HG03175 (cell line): Measurements from ENCODE around the gene FCAMR.
A peak's percentile ranks its signal among the peaks of the same experiment; 100 is the strongest.

Experiments
- ATAC-seq: cut with Tn5 transposase; IDR thresholded peaks from one replicate; pipeline ENCODE4 v1.9.1; 2021; ENCODE audit warnings: mild to moderate bottlenecking, moderate library complexity; ENCODE audit not compliant: unreplicated experiment

The FCAMR gene

DNA sequence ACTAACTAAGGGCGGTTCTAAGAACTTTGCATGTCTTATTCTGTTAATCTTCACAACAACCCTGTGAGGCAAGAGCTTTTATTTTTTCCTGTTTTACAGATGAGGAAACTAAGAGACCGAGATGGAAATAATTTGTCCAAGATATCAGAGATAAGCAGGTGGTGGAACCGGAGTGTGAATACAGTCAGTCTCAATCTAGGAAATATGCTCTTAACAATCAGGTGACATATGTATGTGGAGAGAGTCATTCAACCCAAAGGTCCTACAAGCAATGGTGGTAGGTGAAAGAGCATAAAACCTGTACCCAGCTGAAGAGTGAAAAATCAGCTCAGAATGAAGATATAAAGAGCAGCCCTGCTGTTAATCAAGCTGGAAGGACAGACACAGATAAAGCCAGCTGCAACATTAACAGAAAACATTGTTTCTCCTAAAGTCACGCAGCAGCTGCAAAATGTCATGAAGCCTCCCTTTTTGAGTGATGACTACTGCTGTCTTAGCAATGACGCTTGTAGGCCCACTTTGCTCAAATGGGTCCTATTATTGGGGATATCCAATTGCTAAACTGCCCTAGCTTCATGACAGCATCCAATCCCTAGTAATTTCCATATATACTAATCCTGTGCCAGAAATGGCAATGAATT lies 30.5 kb upstream of the FCAMR start:
- no peak for ATAC-seq

- ATAC-seq, result no peak
Observed at GRCh38 chr1:206998816-206999215, 28.6 kb upstream of the FCAMR start.

DNA sequence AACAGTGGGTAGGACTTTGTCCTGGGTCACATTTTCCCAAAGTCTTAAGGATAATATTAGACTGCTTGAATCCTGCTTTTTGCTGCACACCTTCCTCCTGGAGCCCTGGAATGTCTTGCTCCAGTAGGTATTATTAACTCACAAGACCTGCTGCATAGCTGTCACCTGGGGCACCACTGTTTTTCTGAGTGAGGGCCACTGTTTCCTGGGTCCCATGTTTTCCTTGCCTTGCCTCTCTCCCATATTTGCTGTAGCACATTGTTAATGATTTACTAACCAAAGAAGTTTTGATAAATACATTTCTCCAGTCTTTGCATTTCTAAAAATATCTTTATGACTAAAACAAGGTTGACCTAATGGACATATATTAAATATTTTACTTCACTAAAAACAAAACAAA lies 22.5 kb upstream of the FCAMR start:
- ATAC-seq, result no peak

- ATAC-seq, result no peak
Observed at GRCh38 chr1:206987873-206988272, 17.6 kb upstream of the FCAMR start.

GRCh38 chr1:206986885-206987284 lies 16.6 kb upstream of the FCAMR start:
- no peak for ATAC-seq

GRCh38 chr1:206986402-206986801 lies 16.1 kb upstream of the FCAMR start:
- no peak for ATAC-seq

DNA sequence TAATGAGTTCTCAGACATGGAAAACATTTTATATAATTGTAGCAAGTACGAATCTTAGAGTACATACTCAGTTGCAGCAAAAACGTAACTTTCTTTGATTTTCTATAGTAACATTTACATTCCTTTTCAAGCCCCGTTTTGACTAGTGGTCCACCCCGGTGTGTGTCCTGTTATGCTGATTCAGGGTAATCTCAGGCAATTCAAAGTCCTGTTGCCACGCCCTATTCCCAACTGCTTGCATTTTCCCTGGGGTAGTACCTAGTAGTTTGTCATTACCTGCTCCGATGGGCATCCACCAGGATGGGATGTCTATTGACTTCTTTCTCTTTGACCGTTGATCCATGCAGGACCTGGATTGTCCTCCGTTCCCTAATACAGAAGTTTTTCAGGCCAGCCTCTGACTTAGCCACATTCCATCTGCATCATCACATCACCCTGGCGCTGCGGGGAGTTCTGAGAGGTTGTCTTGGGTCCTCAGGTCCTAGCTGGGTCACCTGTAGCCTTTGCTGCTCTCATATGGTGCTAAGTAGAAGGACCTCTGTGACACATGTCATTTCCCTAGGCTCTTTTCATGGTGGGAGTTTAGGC lies 15.0 kb upstream of the FCAMR start:
- ATAC-seq, result no peak

DNA sequence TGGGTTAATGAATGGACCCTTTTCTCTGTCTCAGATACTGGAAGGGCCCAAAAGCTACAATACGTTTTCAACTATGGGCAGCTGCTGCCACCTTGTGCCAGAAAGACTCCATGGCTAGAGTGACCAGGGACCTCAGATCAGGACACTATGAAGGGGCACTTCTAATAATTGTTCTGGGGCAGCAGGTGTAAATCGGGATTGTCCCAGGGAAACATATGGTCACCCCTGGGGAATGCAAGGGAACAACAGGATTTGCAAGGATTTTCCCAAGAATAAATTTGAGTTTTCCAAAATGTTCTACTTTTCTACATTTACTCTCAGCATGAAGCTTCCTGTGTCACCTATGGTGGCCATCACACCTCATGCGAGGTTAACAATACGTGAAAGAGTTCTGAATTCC lies 12.0 kb upstream of the FCAMR start:
- ATAC-seq, result peak; percentile 82

DNA sequence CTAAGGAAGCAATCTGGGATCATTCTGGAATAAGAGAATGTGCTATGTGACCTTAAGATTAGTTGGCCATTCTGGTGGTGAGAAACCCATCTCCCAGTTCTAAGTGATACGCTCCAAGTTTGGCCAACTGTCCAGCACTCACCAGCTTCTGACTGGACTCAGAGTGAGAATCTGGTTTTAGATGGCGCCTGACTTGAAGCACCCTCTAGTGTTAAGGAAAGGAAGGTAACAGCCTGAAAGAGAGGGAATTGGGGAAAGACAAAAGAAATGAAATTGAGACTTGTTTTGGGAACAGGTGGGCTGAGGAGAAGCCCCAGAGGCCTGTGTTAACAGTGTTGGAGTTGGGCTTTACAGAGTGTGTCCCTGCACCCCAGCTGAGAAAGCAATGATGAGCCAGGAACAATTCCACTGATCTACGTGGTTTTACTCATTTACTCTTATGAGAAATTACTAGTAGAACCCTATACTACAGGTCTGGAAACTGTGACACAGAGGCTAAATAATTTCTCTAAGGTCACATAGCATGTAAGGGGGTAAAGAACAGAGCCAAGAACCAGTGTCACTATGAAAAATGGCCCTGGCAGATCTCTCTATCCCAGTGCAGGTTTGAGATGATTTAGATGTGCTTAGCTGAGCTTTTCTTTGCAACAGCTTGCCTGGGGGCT lies 9.3 kb upstream of the FCAMR start:
- no peak for ATAC-seq

DNA sequence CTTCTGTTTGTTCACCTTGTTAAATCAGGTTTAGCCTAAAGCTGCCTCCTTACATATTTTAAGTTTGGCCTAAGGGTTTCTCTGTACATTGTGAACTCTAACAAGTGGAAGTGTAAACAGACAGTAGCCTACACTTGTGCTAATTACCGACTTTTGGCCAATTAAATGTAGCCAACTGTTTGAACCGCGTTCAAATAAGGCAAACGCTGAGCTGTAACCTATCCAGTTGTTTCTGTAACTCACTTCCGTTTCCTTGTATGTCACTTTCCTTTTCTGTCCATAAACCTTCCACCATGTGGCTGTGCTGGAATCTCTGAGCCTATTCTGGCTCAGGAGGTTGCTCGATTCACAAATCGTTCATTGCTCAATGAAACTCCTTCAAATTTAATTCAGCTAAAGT lies 8.0 kb upstream of the FCAMR start:
- no peak for ATAC-seq

DNA sequence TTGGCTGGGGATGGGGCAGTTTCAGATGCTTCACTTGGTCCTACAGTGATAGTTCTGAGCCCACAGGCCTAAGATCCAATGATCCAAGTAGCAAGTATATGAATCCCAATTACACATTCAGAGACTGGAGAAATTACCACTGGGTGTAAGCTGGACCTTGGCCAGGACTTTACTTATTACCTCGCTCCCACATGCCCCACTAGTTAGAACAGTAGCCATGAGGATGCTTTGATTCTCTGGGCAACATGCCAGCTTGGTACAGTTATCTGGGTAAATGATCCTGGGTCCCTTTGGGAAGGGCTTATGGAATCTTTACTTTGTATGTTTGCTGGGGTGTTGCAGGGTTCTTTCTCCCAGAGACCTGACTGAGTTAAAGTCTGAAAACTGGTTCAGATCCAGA lies 5.0 kb upstream of the FCAMR start:
- ATAC-seq, result no peak

DNA sequence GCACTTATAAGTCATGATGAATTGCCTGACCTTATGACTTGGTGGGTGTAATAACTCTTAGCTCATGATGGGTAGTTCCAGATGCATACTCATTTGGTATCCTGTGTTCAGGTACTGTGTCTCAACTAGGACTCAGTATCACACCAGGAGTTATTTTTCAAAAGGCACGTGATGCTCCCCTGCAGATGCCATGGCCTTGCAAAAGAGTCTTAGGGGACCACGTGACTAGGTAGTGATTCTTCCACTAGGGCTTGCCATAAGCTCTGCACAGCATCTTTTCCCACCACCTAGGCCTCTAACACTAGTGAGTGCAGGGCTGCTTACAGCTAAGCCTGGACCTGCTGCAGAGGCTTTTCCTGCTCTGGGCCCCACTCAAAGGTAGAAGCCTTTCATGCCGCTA lies 3.9 kb upstream of the FCAMR start:
- ATAC-seq, result no peak

DNA sequence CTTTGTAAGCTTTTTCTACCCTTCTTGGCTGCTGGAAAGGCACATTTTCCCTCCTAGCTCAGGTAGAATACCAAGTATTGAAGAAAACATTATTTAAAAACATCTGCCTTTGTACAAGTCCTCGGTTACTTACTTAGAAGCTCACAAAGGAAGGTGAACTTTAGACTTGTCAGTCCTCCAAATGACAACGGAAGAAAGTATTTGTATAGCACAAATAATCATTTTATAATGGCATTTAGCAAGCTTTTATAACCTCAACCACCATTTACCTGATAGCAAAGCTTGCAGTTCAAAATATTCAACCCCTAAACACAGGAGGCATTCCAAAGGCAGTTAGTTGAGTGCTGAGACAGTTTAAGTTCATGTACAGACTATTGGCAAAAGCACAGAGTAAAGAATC lies 2.5 kb upstream of the FCAMR start:
- no peak for ATAC-seq

GRCh38 chr1:206971029-206971655 lies 882 bp upstream of the FCAMR start:
- ATAC-seq, result peak; percentile 48

GRCh38 chr1:206969090-206969489 lies 1.2 kb downstream of the FCAMR start:
- no peak for ATAC-seq

DNA sequence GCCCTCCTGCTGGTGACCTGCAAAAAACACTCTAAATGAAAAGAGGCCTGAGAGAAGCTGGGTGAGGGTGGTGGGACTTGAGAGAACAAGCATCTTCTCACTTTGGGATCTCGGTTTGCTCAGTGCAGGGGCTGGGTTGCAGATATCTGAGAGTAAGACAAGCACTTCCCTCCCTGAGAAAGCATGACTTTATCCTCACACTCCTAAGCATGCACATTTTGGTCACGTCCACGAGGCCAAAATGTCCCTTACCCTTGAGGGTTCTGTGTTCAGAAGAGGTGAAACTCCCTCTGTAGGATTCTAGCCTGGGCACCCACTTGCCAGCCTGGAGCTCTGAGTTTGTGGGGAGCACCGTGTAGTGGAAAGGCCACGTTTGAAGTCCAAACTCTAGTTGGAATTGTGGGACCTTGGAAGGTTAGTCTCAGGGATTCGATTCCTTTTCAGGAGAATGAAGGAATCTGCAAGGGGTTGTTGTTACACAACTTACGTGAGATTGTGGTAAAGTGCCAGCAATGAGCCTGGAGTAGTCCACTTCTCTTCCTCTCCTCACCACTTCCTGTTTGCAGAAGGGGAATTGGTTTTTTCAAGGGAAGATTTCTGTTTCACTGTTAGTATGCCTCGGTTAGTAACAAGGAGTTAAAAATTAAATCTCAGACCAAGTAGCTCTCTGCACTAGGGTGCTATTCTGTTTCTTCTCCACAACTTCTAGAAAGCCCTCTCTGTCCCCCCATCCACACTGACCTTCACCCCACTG lies 3.0 kb downstream of the FCAMR start:
- peak; percentile 64 for ATAC-seq

DNA sequence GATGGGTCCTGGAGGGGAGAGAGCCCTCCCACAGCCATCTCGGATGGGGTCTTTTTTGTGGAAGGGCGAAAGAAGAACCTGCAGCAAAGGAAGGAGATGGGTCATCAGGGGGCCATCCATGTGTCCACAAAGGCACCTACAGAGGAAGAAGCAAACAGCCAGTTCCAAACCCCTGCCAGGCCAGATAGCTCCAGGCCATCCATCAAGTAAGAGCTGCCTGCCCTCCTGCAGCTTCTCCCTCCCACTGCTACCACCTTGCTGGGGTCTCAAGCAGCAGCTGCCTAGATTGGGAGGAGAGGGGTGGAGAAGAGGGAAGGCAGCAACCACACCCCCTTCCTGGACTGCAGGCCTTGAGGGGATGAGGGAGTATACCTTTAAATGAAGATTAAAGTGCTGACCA lies 4.5 kb downstream of the FCAMR start:
- no peak for ATAC-seq

GRCh38 chr1:206963740-206964139 lies 6.5 kb downstream of the FCAMR start:
- ATAC-seq, result no peak

- no peak for ATAC-seq
Observed at GRCh38 chr1:206963119-206963712, 7.0 kb downstream of the FCAMR start.

DNA sequence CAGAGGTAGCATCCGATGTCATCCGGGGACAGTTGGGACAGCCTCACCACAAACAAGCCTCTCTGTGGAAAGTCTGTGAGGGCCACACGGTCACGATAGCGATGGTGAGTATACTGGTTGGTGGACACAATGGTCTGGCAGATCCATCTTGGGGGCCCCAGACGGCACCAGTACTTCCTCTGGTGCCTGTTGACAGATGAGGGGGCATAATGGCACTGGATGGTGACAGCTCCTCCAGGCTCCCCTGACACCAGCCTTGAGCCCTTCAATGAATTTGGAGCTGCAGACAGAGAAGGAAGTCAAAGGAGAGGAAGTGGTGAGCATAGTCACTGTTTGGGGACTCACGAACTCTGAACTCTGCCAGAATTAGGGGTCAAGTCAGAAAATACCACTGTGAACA lies 8.0 kb downstream of the FCAMR start:
- ATAC-seq, result no peak

- no peak for ATAC-seq
Observed at GRCh38 chr1:206961668-206962067, 8.6 kb downstream of the FCAMR start.
